Right lobe of liver (tissue), 4 donors: ENCODE data around the gene MAPK8IP3.

Source experiments
- CTCF ChIP-seq, 4 donors: fragments of 200-600 bp in 3 of 4; fragments of 450-650 bp in 1 of 4; IDR thresholded peaks; one replicate each; pipeline versions ENCODE4 v1.5.1 to v1.8.0; 2016 to 2022; ENCODE audit warnings: antibody characterized with exemption in 4 of 4, mild to moderate bottlenecking in 2 of 4
- POLR2A ChIP-seq: fragments of 450-650 bp; IDR thresholded peaks from one replicate; pipeline ENCODE4 v1.6.1; 2017; ENCODE audit warnings: antibody characterized with exemption, mild to moderate bottlenecking
- donor health status: DM: no; HTN: no; CAD: no.
- donor health status: DM: no; HTN: no; CAD: no.
- donor health status: DM: no; HTN: yes; CAD: no.

- TF ChIP-seq CTCF (IDR thresholded peaks at IDR 0.05), result no peak
- TF ChIP-seq POLR2A, result no peak
Observed at GRCh38 chr16:1746693-1747195, 40.7 kb downstream of the MAPK8IP3 start.
